ENCODE measurements around the gene LAMTOR2. TPM values are rescaled to one million over a fixed set of nuclear protein-coding genes. Genes with fewer than 3 reads are reported as not detected.

LAMTOR2 gene
- total RNA-seq, 1 experiment from 2014 or later = 52.0 TPM

GRCh38 chr1:156101880-156102279 is 47.3 kb downstream of the LAMTOR2 start:
- intact Hi-C loops (cut with micrococcal nuclease; ENCODE audit: unreplicated experiment) = no loop called here
- peaks cover 55% of the 10 kb centered on the region for H3K4me1 ChIP-seq (ENCODE audit: insufficient read depth, low read length, poor library complexity, severe bottlenecking)
- H3K9me3 ChIP-seq (ENCODE audit: low read depth, low read length, poor library complexity, severe bottlenecking) = no peaks in the 10 kb centered on the region
- POLR2A ChIA-PET (ENCODE audit: low non-redundant PET) = no interaction called here
- no peaks in the 10 kb centered on the region for H3K36me3 ChIP-seq (ENCODE audit: insufficient read depth, low read length, poor library complexity, severe bottlenecking)
- CTCF ChIA-PET = no interaction called here
- H3K27me3 ChIP-seq (replicated peaks; ENCODE audit: insufficient read depth, low read depth, low read length, poor library complexity) = no peaks in the 10 kb centered on the region
- TF ChIP-seq CTCF (conservative IDR thresholded peaks at IDR 0.05; ENCODE audit: low read depth, low read length) = no peak
- TF ChIP-seq EZH2 (IDR thresholded peaks at IDR 0.05; ENCODE audit: borderline replicate concordance, low read depth, low read length, poor library complexity, severe bottlenecking) = no peak
- no peak overlapping the region for H3K4me3 ChIP-seq (ENCODE audit: low read depth, low read length, poor library complexity, severe bottlenecking)
- no peak overlapping the region for H3K27ac ChIP-seq (ENCODE audit: low read depth, low read length, poor library complexity, severe bottlenecking)
- DNase-seq (ENCODE audit: low spot score) = no peak
- BruUV-seq (replicated peaks) = no TSS peak

GRCh38 chr1:156102633-156103511 is 48.3 kb downstream of the LAMTOR2 start:
- peaks cover 58% of the 10 kb centered on the region for H3K4me1 ChIP-seq (ENCODE audit: insufficient read depth, low read length, poor library complexity, severe bottlenecking)
- no peak overlapping the region for H3K4me3 ChIP-seq (ENCODE audit: low read depth, low read length, poor library complexity, severe bottlenecking)
- POLR2A ChIA-PET (ENCODE audit: low non-redundant PET) = no interaction called here
- no peaks in the 10 kb centered on the region for H3K36me3 ChIP-seq (ENCODE audit: insufficient read depth, low read length, poor library complexity, severe bottlenecking)
- no peaks in the 10 kb centered on the region for H3K27me3 ChIP-seq (replicated peaks; ENCODE audit: insufficient read depth, low read depth, low read length, poor library complexity)
- peak overlapping the region; percentile 97 for H3K27ac ChIP-seq (ENCODE audit: low read depth, low read length, poor library complexity, severe bottlenecking)
- no TSS peak for BruUV-seq (replicated peaks)
- intact Hi-C loops (cut with micrococcal nuclease; ENCODE audit: unreplicated experiment) = no loop called here
- no peak for DNase-seq (ENCODE audit: low spot score)
- CTCF ChIA-PET = interaction anchor here (1.0 kb wide), 1 partner anchor 27 kb away, joined by 3 read pairs; no protein-coding TSS in a partner anchor
- H3K9me3 ChIP-seq (ENCODE audit: low read depth, low read length, poor library complexity, severe bottlenecking) = no peaks in the 10 kb centered on the region
- TF ChIP-seq EZH2 (IDR thresholded peaks at IDR 0.05; ENCODE audit: borderline replicate concordance, low read depth, low read length, poor library complexity, severe bottlenecking) (no peak), CTCF (conservative IDR thresholded peaks at IDR 0.05; ENCODE audit: low read depth, low read length) (no peak)

GRCh38 chr1:156103521-156103947 is 49.0 kb downstream of the LAMTOR2 start:
- no peak for TF ChIP-seq EZH2 (IDR thresholded peaks at IDR 0.05; ENCODE audit: borderline replicate concordance, low read depth, low read length, poor library complexity, severe bottlenecking)
- no peak for TF ChIP-seq CTCF (conservative IDR thresholded peaks at IDR 0.05; ENCODE audit: low read depth, low read length)
- H3K4me1 ChIP-seq (ENCODE audit: insufficient read depth, low read length, poor library complexity, severe bottlenecking) = peaks cover 58% of the 10 kb centered on the region
- intact Hi-C loops (cut with micrococcal nuclease; ENCODE audit: unreplicated experiment) = no loop called here
- ChIA-PET POLR2A (ENCODE audit: low non-redundant PET) (no interaction called here), CTCF (interaction anchor here (1.0 kb wide), 1 partner anchor 26 kb away, joined by 3 read pairs; no protein-coding TSS in a partner anchor)
- H3K27me3 ChIP-seq (replicated peaks; ENCODE audit: insufficient read depth, low read depth, low read length, poor library complexity) = no peaks in the 10 kb centered on the region
- H3K4me3 ChIP-seq (ENCODE audit: low read depth, low read length, poor library complexity, severe bottlenecking) = no peak overlapping the region
- no TSS peak for BruUV-seq (replicated peaks)
- DNase-seq (ENCODE audit: low spot score) = peak; percentile 57
- no peaks in the 10 kb centered on the region for H3K9me3 ChIP-seq (ENCODE audit: low read depth, low read length, poor library complexity, severe bottlenecking)
- no peaks in the 10 kb centered on the region for H3K36me3 ChIP-seq (ENCODE audit: insufficient read depth, low read length, poor library complexity, severe bottlenecking)
- peak overlapping the region; percentile 97 for H3K27ac ChIP-seq (ENCODE audit: low read depth, low read length, poor library complexity, severe bottlenecking)

Data from A673 (cell line).